ENCODE measurements around the gene TFPI.
"Not testable (repeated sequence)": the region's sequence is repeated elsewhere in the genome, so short reads cannot be mapped to it uniquely, and the experiment has no call there.

TFPI gene

DNA sequence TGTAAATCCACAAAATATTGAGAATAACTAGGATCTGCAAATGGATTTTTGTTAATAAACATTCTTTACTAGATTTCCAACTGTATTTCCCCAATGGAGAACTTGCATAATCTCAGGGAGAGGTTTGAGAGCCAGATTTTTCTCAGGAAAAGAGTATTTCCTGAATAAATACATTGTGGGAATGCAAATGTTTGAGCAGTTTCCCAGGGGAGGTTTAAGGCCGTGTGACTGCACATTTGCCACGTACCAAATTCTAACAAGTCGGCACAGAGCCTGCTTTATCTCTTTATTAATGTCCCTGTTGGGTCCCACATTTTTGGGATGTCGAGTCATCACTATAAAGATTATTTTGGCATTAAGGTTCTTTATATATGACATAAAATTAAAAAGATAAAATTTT is 27.0 kb downstream of the TFPI start:
- DNase-seq, result no peak

DNA sequence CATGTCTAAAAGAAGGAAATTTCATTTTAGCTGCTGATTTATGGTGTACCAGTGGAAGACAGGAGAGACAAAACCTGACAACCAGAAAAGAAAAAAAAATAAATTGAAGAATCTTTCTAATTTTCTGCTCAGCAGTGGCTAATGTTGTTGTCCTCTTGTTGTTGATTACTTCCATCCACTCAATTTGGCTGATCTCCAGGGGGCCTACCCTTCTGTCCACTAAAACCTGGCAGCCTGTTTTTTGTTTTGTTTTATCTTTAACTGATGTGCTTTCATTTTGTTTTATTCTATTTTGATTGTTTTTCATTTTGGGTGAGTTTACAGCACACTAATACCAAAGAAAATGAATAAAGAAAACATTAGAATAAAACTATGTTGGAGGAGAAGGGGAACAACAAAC is 27.4 kb downstream of the TFPI start:
- DNase-seq, result no peak

GRCh38 chr2:187525163-187525900 is 28.9 kb downstream of the TFPI start:
- DNase-seq, result no peak

GRCh38 chr2:187523325-187523724 is 30.9 kb downstream of the TFPI start:
- DNase-seq, result no peak

DNA sequence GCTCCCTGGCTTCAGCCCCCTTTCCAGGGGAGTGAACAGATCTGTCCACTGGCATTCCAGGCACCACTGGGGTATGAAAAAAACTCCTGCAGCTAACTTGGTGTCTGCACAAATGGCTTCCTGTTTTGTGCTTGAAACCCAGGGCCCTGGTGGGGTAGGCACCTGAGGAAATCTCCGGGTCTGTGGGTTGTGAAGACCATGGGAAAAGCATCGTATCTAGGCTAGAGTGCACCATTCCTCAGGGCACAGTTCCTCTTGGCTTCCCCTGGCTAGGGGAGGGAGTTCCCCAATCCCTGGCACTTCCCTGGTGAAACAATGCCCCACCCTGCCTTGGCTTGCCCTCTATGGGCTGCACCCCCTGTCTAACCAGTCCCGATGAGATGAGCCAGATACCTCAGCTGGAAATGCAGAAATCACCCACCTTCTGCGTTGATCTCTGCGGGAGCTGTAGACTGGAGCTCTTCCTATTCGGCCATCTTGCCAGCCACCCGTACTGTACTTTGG is 34.1 kb downstream of the TFPI start:
- DNase-seq, result no peak

DNA sequence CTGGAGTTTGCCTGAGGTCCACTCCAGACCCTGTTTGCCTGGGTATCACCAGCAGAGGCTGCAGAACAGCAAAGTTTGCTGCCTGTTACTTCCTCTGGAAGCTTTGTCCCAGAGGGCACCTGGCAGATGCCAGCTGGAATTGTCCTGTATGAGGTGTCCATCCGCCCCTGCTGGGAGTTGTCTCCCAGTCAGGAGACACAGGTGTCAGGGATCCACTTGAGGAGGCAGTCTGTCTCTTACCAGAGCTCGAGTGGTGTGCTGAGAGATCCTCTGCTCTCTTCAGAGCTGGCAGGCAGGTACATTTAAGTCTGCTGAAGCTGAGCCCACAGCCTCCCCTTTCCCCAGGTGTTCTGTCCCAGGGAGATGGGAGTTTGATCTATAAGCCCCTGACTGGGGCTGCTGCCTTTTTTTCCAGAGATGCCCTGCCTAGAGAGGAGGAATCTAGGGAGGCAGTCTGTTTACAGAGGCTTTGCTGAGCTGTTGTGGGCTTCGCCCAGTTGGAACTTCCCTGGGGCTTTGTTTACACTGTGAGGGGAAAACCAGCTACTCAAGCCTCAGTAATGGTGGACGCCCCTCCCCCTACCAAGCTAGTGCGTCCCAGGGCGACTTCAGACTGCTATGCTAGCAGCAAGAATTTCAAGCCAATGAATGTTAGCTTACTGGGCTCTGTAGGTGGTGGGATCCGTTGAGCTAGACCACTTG is 34.7 kb downstream of the TFPI start:
- no peak for DNase-seq

GRCh38 chr2:187517750-187518361 is 36.4 kb downstream of the TFPI start:
- DNase-seq, result not testable (repeated sequence)

GRCh38 chr2:187516630-187517510 is 37.4 kb downstream of the TFPI start:
- DNase-seq, result not testable (repeated sequence)

DNA sequence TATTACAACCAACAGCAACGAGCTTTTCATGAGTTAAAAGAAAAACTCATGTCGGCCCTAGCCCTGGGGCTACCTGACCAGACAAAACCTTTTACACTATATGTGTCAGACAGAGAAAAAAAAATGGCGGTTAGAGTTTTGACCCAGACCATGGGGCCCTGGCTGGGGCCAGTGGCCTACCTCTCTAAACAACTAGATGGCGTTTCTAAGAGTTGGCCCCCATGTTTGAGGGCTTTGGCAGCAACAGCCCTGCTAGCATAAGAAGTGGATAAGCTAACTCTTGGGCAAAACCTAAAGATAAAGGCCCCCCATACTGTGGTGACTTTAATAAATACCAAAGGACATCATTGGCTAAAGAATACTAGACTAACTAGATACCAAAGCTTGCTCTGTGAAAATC is 39.3 kb downstream of the TFPI start:
- no peak for DNase-seq

GRCh38 chr2:187514235-187514829 is 39.9 kb downstream of the TFPI start:
- not testable (repeated sequence) for DNase-seq

DNA sequence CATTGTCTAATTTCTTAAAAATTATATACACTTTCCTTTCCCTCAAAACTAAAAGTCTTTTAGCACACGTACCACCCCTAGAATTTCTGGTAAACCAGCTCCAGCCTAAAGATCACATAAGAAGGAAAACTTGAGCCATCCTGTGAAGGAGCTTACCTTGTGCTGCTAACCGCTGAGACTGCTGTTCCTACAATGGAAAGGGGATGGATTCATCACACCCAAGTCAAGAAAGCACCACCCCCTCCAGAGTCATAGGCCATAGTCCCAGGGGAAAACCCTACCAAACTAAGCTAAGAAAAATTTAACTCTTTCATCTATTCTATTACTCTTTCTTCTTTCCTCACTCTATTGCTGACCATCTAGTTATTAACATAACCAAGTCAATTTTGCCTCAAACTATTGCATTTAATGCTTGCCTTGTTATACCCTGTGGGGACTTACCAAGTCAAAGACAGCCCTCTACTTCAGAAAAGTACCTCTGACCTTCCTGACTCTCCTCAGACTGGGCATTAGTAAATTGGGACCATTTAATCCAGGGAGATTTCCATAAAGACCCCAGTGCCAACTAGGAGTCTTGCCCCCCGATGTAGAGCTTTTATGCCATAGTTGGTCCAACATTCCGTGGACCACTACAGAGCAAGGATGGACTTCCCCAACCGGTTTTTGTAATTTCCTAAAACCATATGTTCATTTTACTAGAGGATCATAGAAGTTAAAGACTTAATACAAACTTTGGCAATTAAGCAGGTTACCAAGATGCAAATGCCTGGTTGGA is 40.6 kb downstream of the TFPI start:
- not testable (repeated sequence) for DNase-seq

- no peak for DNase-seq
These were observed 42.6 kb downstream of the TFPI start for GRCh38 chr2:187511356-187512315.

- DNase-seq, result not testable (repeated sequence)
These were observed 43.5 kb downstream of the TFPI start for GRCh38 chr2:187510419-187511355.

- no peak for DNase-seq
These were observed 44.4 kb downstream of the TFPI start for GRCh38 chr2:187509667-187510417.

DNA sequence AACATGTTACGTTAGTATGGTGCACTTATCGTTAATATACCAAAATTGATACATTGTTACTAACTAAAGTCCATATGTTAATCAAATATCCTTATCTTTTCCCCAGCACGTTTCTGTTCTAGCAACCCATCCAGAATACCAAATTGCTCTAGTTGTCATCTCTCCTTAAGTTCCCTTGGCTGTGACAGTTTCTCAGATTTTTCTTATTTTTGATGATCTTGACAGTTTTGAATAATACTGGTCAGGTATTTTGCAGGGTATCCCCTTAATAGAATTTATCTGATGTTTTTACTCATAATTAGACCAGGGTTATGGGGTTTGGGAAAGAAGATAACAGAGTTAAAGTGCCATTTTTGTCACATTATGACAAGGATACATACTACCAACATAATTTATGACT is 47.8 kb downstream of the TFPI start:
- no peak for DNase-seq

DNA sequence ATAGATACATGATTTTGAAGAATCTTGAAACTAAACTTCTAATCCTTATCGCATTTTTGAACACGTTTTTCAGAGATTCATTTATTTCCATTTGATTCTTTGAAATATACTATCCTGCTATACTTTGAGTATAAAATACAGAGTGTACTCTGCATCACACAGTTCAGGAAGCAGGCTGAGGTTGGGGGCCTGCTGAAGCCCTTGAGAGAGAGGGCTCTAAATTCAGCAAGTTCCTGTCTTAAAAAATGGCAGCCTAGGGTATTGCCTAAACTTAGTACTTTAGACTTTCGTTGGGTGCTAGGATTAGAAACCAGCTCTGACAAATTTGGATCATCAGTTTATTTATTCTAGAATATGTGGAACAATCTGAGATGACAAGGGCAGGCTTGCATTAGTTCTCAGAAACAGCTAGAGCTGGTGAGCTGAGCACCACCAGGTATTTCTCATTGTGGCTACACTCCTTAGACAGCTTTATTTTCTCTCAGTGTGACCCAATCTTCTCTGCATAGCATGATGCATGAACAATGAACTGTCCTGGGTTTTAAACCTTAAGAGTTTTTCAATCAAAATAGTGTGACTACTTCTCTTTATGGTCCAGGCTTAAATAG is 49.1 kb downstream of the TFPI start:
- no peak for DNase-seq

DNA sequence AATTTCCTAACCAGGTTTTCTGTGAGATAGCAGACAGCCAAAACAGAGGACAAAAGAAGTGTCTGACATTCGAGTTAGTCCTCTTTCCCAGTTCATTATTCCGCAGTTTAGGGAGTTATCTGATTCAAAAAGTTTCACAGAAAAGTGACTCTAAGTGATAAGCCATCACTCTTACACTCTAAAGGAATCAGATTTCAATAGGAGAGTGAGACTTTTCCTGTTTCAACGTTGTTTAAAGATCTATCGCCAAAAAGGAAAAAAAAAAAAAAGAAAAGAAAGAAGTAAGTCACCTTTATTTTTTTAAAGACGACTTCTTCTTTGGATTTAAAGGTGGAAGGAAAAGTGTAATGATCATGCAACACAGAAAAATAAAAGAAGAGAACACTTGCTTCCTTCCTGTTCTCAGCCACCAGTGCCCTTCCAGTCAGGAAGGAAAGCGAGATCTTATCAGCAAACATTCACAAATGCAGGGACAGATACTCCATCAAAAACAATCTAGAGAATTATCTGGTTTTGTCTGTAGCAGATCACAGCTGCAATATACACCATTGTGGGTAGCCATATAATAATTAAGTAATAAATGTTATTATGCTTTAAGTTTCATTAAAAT is 49.8 kb downstream of the TFPI start:
- DNase-seq, result no peak

DNA sequence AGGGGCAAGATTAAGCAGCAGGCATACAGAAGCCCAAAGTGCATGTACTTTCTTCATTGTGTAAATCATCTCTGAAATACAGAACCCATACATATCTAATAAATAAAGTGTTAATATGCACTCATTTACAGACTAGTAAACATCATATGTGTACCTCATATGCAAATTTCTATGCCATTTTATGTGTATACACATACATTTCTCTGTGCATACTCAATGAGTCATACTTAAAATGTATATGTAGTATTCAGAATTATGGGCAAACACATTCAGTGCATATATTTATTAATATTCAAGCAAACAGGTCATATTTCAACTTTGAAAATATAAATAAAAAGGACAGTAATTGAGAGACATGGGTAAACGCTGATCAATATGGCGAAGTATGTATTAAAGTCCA is 50.5 kb downstream of the TFPI start:
- DNase-seq, result no peak

All from inflammatory macrophage treated with lipopolysaccharide for 1 hour (primary cell).